Activated B cell treated with CpG ODN at 0.5 μM for 24 hours (primary cell): ENCODE measurements around the gene GALNT10. TPM values are rescaled to one million over a fixed set of nuclear protein-coding genes. Genes with fewer than 3 reads are reported as not detected.

Experiments
- ATAC-seq: fragments of 200-7000 bp; cut with Tn5 transposase; one replicate; pipeline ENCODE4 v1.10.0; 2021; ENCODE audit warnings: low read depth, mild to moderate bottlenecking, moderate library complexity
- CTCF ChIA-PET: fragments of 350-600 bp; sonication (Branson Sonifier 250); formaldehyde crosslinking; loops from one replicate; lab custom pipeline; 2021; ENCODE audit warnings: antibody characterized with exemption; lab: Charles Lee
- POLR2A ChIA-PET: fragments of 350-600 bp; sonication (Branson Sonifier 250); formaldehyde crosslinking; loops from one replicate; lab custom pipeline; 2021; ENCODE audit warnings: antibody characterized with exemption; lab: Charles Lee
- DNase-seq: peaks from one replicate; pipeline ENCODE4 v3.0.0; 2022
- H3K27ac Mint-ChIP-seq: one replicate; pipeline ENCODE4 v1.8.0; 2020; ENCODE audit warnings: mixed read lengths
- H3K27me3 Mint-ChIP-seq: one replicate; pipeline ENCODE4 v1.8.0; 2021; ENCODE audit warnings: mixed read lengths
- H3K36me3 Mint-ChIP-seq: one replicate; pipeline ENCODE4 v1.8.0; 2021; ENCODE audit warnings: low read depth, mixed read lengths
- H3K4me1 Mint-ChIP-seq: one replicate; pipeline ENCODE4 v1.8.0; 2021; ENCODE audit warnings: mixed read lengths
- H3K4me3 Mint-ChIP-seq: one replicate; pipeline ENCODE4 v1.8.0; 2020; ENCODE audit warnings: mild to moderate bottlenecking, mixed read lengths
- H3K9me3 Mint-ChIP-seq: one replicate; pipeline ENCODE4 v1.8.0; 2020; ENCODE audit warnings: mixed read lengths
- intact Hi-C: fragments of 100-400 bp; cut with micrococcal nuclease; formaldehyde crosslinking; loops from one replicate; pipeline ENCODE4 v1.15.1; 2024
- total RNA-seq: library from RNA; stranded (reverse); gene quantifications from 2 replicates; pipeline ENCODE4 v1.2.3, GENCODE V29; 2022
- TF ChIP-seq, protein P1 (sequence below): fragments of 200-600 bp; IDR thresholded peaks from one replicate; pipeline ENCODE4 v1.8.0; 2022; ENCODE audit warnings: antibody characterized with exemption, mild to moderate bottlenecking

Gene GALNT10
- total RNA-seq, 1 donor from 2014 or later, result 41.5 TPM

GRCh38 chr5:154461531-154461930 is 271.0 kb downstream of the GALNT10 start:
- DNase-seq, result no peak
- Mint-ChIP-seq H3K9me3 (no peaks in the 10 kb centered on the region), H3K4me1 (peaks cover 5% of the 10 kb centered on the region), H3K27me3 (peaks cover 2% of the 10 kb centered on the region), H3K4me3 (no peak overlapping the region), H3K27ac (no peak overlapping the region), H3K36me3 (peaks cover 34% of the 10 kb centered on the region)
- ChIA-PET CTCF (interaction anchor here (1.7 kb wide), 1 partner anchor 389 kb away, joined by 8 read pairs; no protein-coding TSS in a partner anchor), POLR2A (no interaction called here)
- intact Hi-C loops, result no loop called here
- TF ChIP-seq, protein P1, sequence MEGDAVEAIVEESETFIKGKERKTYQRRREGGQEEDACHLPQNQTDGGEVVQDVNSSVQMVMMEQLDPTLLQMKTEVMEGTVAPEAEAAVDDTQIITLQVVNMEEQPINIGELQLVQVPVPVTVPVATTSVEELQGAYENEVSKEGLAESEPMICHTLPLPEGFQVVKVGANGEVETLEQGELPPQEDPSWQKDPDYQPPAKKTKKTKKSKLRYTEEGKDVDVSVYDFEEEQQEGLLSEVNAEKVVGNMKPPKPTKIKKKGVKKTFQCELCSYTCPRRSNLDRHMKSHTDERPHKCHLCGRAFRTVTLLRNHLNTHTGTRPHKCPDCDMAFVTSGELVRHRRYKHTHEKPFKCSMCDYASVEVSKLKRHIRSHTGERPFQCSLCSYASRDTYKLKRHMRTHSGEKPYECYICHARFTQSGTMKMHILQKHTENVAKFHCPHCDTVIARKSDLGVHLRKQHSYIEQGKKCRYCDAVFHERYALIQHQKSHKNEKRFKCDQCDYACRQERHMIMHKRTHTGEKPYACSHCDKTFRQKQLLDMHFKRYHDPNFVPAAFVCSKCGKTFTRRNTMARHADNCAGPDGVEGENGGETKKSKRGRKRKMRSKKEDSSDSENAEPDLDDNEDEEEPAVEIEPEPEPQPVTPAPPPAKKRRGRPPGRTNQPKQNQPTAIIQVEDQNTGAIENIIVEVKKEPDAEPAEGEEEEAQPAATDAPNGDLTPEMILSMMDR, result no peak
- no peak for ATAC-seq

DNA sequence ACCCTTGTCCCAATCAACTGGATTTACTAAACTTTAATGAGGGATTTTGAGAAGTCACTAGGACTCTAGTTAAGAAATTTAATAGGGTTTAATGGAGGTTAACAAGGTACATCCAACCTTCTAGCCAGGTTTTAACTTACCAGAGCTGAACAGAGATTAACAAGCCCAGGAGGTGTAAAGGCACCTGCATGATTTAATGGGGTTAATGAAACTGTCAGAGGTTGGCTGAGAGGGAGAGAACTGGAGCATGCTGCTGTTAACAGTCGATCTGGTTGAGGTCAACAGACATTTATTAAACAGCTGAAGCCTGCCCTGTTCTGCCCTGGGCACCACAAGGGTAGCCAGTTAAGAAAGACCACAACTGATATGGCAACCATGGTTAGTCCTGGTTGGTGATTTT is 273.9 kb downstream of the GALNT10 start:
- CTCF ChIA-PET, result no interaction called here
- ATAC-seq, result no peak

DNA sequence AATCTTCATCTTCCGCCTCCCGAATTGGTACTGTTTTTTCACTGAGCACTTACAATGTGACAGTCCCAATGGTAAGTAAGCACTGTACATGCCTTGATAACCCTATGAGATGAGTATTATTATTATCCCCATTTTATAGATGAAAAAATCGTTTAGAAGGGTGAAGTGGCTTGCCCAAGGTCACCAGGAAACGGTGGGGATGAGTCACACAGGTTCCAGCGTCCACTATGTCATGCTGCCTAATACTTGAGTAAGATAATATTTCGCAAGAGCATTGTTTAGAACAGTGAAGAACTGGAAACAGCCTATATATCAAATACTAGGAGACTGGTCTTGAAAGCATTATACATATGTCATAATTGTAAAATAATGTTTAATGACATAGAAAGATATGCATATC is 274.6 kb downstream of the GALNT10 start:
- intact Hi-C loops, result no loop called here
- H3K27ac Mint-ChIP-seq, result no peak overlapping the region
- peaks cover 15% of the 10 kb centered on the region for H3K27me3 Mint-ChIP-seq
- TF ChIP-seq, protein P1, result no peak
- ATAC-seq (no peak), DNase-seq (no peak)
- H3K4me1 Mint-ChIP-seq, result peaks cover 5% of the 10 kb centered on the region
- no peaks in the 10 kb centered on the region for H3K9me3 Mint-ChIP-seq
- H3K36me3 Mint-ChIP-seq, result peaks cover 6% of the 10 kb centered on the region
- ChIA-PET POLR2A (no interaction called here), CTCF (interaction anchor here (2.0 kb wide), 1 partner anchor 146 kb away, joined by 15 read pairs; no protein-coding TSS in a partner anchor)
- no peak overlapping the region for H3K4me3 Mint-ChIP-seq

More for the DNA sequence above, 273.9 kb downstream of the GALNT10 start:
- no peak for DNase-seq
- H3K27ac Mint-ChIP-seq, result no peak overlapping the region
- H3K4me1 Mint-ChIP-seq, result peaks cover 5% of the 10 kb centered on the region
- no peak overlapping the region for H3K4me3 Mint-ChIP-seq
- TF ChIP-seq, protein P1, result no peak
- POLR2A ChIA-PET, result no interaction called here
- intact Hi-C loops, result no loop called here
- no peaks in the 10 kb centered on the region for H3K9me3 Mint-ChIP-seq
- H3K36me3 Mint-ChIP-seq, result peaks cover 7% of the 10 kb centered on the region
- H3K27me3 Mint-ChIP-seq, result peaks cover 12% of the 10 kb centered on the region

GRCh38 chr5:154466147-154466546 is 275.6 kb downstream of the GALNT10 start:
- no peak for DNase-seq
- Mint-ChIP-seq H3K36me3 (peaks cover 4% of the 10 kb centered on the region), H3K4me3 (no peak overlapping the region), H3K9me3 (no peaks in the 10 kb centered on the region), H3K27me3 (peaks cover 22% of the 10 kb centered on the region), H3K4me1 (no peaks in the 10 kb centered on the region), H3K27ac (no peak overlapping the region)
- intact Hi-C loops, result loop anchor here (2.0 kb wide), 2 partner anchors 17 to 681 kb away; no protein-coding TSS in a partner anchor
- no peak for ATAC-seq
- CTCF ChIA-PET, result interaction anchor here (0.8 to 2.2 kb wide), 6 partner anchors 109 to 491 kb away, joined by 3 to 15 read pairs (median 9); no protein-coding TSS in a partner anchor
- TF ChIP-seq, protein P1, result no peak
- POLR2A ChIA-PET, result no interaction called here

GRCh38 chr5:154466671-154467070 is 276.1 kb downstream of the GALNT10 start:
- Mint-ChIP-seq H3K27me3 (peaks cover 26% of the 10 kb centered on the region), H3K4me1 (no peaks in the 10 kb centered on the region), H3K27ac (no peak overlapping the region), H3K4me3 (no peak overlapping the region), H3K9me3 (no peaks in the 10 kb centered on the region), H3K36me3 (peaks cover 4% of the 10 kb centered on the region)
- DNase-seq (no peak), ATAC-seq (no peak)
- ChIA-PET CTCF (interaction anchor here (0.8 to 2.2 kb wide), 9 partner anchors 9 to 492 kb away, joined by 3 to 15 read pairs (median 4); partner anchors contain the start of gene SAP30L), POLR2A (no interaction called here)
- intact Hi-C loops, result loop anchor here (1.0 to 2.0 kb wide), 6 partner anchors 16 to 680 kb away; no protein-coding TSS in a partner anchor
- TF ChIP-seq, protein P1, result no peak
